ENCODE data around the gene LDHAL6A. TPM values are rescaled to one million over a fixed set of nuclear protein-coding genes. Genes with fewer than 3 reads are reported as not detected.

LDHAL6A gene
- total RNA-seq, 1 experiment from 2014 or later, result not detected

- DNase-seq, result no peak
- Mint-ChIP-seq H3K36me3 (ENCODE audit: insufficient read depth, unreplicated experiment) (peaks cover 13% of the 10 kb centered on the region), H3K4me3 (ENCODE audit: low read depth, unreplicated experiment) (no peak overlapping the region), H3K9me3 (ENCODE audit: low read depth, unreplicated experiment) (no peaks in the 10 kb centered on the region), H3K27ac (ENCODE audit: unreplicated experiment) (no peak overlapping the region), H3K4me1 (ENCODE audit: low read depth, unreplicated experiment) (peaks cover 25% of the 10 kb centered on the region), H3K27me3 (ENCODE audit: unreplicated experiment) (no peaks in the 10 kb centered on the region)
- intact Hi-C loops (cut with micrococcal nuclease; ENCODE audit: unreplicated experiment), result loop anchor here (10.0 kb wide), 3 partner anchors 126 to 276 kb away; partner anchors contain the start of genes GTF2H1, HPS5, LDHA and SAA2
- CTCF ChIA-PET, result interaction anchor here (0.7 kb wide), 2 partner anchors 37 to 153 kb away, joined by 4 to 6 read pairs; no protein-coding TSS in a partner anchor
- TF ChIP-seq CTCF (IDR thresholded peaks at IDR 0.05; ENCODE audit: unreplicated experiment), result no peak
- BruUV-seq (replicated peaks), result no TSS peak
Observed at GRCh38 chr11:18521122-18521521, 65.5 kb downstream of the LDHAL6A start.

GRCh38 chr11:18522388-18522787 lies 66.7 kb downstream of the LDHAL6A start:
- H3K4me1 Mint-ChIP-seq (ENCODE audit: low read depth, unreplicated experiment), result peaks cover 25% of the 10 kb centered on the region
- peak; percentile 20 for DNase-seq
- no peak overlapping the region for H3K27ac Mint-ChIP-seq (ENCODE audit: unreplicated experiment)
- peak; percentile 16 for TF ChIP-seq CTCF (IDR thresholded peaks at IDR 0.05; ENCODE audit: unreplicated experiment)
- no peaks in the 10 kb centered on the region for H3K27me3 Mint-ChIP-seq (ENCODE audit: unreplicated experiment)
- peaks cover 26% of the 10 kb centered on the region for H3K36me3 Mint-ChIP-seq (ENCODE audit: insufficient read depth, unreplicated experiment)
- no peaks in the 10 kb centered on the region for H3K9me3 Mint-ChIP-seq (ENCODE audit: low read depth, unreplicated experiment)
- CTCF ChIA-PET, result interaction anchor here (0.6 to 0.9 kb wide), 2 partner anchors 15 to 61 kb away, joined by 3 to 6 read pairs; no protein-coding TSS in a partner anchor
- intact Hi-C loops (cut with micrococcal nuclease; ENCODE audit: unreplicated experiment), result loop anchor here (10.0 kb wide), 3 partner anchors 128 to 278 kb away; partner anchors contain the start of genes GTF2H1, HPS5, LDHA and SAA2
- H3K4me3 Mint-ChIP-seq (ENCODE audit: low read depth, unreplicated experiment), result no peak overlapping the region
- no TSS peak for BruUV-seq (replicated peaks)

- CTCF ChIA-PET, result interaction anchor here (0.6 kb wide), 1 partner anchor 62 kb away, joined by 6 read pairs; no protein-coding TSS in a partner anchor
- H3K4me1 Mint-ChIP-seq (ENCODE audit: low read depth, unreplicated experiment), result peaks cover 25% of the 10 kb centered on the region
- no peak overlapping the region for H3K4me3 Mint-ChIP-seq (ENCODE audit: low read depth, unreplicated experiment)
- no peaks in the 10 kb centered on the region for H3K27me3 Mint-ChIP-seq (ENCODE audit: unreplicated experiment)
- no TSS peak for BruUV-seq (replicated peaks)
- H3K36me3 Mint-ChIP-seq (ENCODE audit: insufficient read depth, unreplicated experiment), result peaks cover 33% of the 10 kb centered on the region
- intact Hi-C loops (cut with micrococcal nuclease; ENCODE audit: unreplicated experiment), result loop anchor here (10.0 kb wide), 3 partner anchors 128 to 278 kb away; partner anchors contain the start of genes GTF2H1, HPS5, LDHA and SAA2
- no peak for DNase-seq
- no peak for TF ChIP-seq CTCF (IDR thresholded peaks at IDR 0.05; ENCODE audit: unreplicated experiment)
- H3K27ac Mint-ChIP-seq (ENCODE audit: unreplicated experiment), result peak overlapping the region; percentile 18
- H3K9me3 Mint-ChIP-seq (ENCODE audit: low read depth, unreplicated experiment), result no peaks in the 10 kb centered on the region
Observed at GRCh38 chr11:18523084-18523483, 67.4 kb downstream of the LDHAL6A start.

GRCh38 chr11:18524248-18524647 lies 68.6 kb downstream of the LDHAL6A start:
- H3K36me3 Mint-ChIP-seq (ENCODE audit: insufficient read depth, unreplicated experiment), result peaks cover 41% of the 10 kb centered on the region
- no peaks in the 10 kb centered on the region for H3K27me3 Mint-ChIP-seq (ENCODE audit: unreplicated experiment)
- TSS peak; percentile 15 for BruUV-seq (replicated peaks)
- no peak overlapping the region for H3K4me3 Mint-ChIP-seq (ENCODE audit: low read depth, unreplicated experiment)
- no peaks in the 10 kb centered on the region for H3K9me3 Mint-ChIP-seq (ENCODE audit: low read depth, unreplicated experiment)
- peaks cover 25% of the 10 kb centered on the region for H3K4me1 Mint-ChIP-seq (ENCODE audit: low read depth, unreplicated experiment)
- CTCF ChIA-PET, result no interaction called here
- H3K27ac Mint-ChIP-seq (ENCODE audit: unreplicated experiment), result no peak overlapping the region
- TF ChIP-seq CTCF (IDR thresholded peaks at IDR 0.05; ENCODE audit: unreplicated experiment), result no peak
- no peak for DNase-seq
- intact Hi-C loops (cut with micrococcal nuclease; ENCODE audit: unreplicated experiment), result loop anchor here (10.0 kb wide), 3 partner anchors 129 to 279 kb away; partner anchors contain the start of genes GTF2H1, HPS5, LDHA and SAA2
